Nasal cavity respiratory epithelium epithelial cell of viscerocranial mucosa (primary cell): ENCODE results near the gene C10orf62. TPM values are rescaled to one million over a fixed set of nuclear protein-coding genes. Genes with fewer than 3 reads are reported as not detected.

Source experiments
- total RNA-seq: library from RNA; depleted of rRNA; stranded (reverse); fragments of >200 nt; gene quantifications from 2 replicates; pipeline ENCODE4 v1.2.3, GENCODE V29; 2014

C10orf62 gene, protein sequence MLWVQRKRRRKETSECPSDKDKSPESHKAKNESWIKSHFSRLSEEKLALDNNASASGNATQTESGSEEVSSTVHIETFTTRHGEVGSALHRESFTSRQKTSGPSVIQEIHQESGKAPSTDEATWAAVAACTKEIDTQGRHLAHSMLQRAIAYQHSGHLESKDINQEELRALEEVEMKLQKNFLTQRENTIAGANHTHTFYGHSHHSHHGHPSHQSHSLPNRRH
- not detected in 2 replicates for total RNA-seq

DNA sequence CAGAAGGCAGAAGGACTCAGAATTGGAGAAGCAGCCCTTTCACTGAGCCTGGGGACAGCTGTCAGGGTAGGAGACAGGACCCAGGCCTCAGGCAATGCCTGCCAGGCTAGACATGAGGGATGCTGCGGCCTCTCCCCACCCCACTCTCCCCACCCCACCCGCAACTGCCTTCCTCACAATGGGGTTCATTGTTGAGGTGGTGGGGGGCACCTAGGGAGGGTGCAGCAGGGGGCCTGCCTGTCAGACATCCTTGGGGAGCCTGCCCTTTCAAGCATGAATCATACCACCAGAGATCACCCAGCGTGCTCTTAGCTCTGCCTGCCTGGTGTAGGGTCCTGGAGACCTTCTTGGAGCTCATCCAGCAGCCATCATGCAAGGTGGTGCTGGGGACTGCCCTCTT, at the start of gene C10orf62:
C10orf62 (plus strand) TSS at position 243 of the 400 bp plus-strand sequence. CDS start 177 bp downstream, outside the sequence.

GRCh38 chr10:97572214-97572989, 17.1 kb upstream of the C10orf62 start, which contains the start of gene ANKRD2:
ANKRD2 (plus strand) TSS chr10:97572779; CDS start chr10:97572789, 10 bp downstream.

GRCh38 chr10:97584060-97584797, 5.3 kb upstream of the C10orf62 start, which contains the start of gene HOGA1:
HOGA1 (plus strand) TSS chr10:97584389; CDS start chr10:97584704, 315 bp downstream.

GRCh38 chr10:97632949-97633884, 43.7 kb downstream of the C10orf62 start, which contains the start of gene MORN4:
MORN4 (minus strand) TSS chr10:97633500; CDS start chr10:97619653, 13,847 bp downstream.

GRCh38 chr10:97640174-97640867, 50.8 kb downstream of the C10orf62 start, which contains the start of gene PI4K2A:
PI4K2A (plus strand) TSS chr10:97640671; CDS start chr10:97640743, 72 bp downstream.

Other genes starting within 250 kb of the C10orf62 start
- 47.8 and 53.1 TPM in 2 replicates for gene RRP12, start 188.4 kb upstream of the C10orf62 start, total RNA-seq
- gene PGAM1, start 163.5 kb upstream of the C10orf62 start, total RNA-seq = 275 and 341 TPM in 2 replicates
- gene EXOSC1, start 143.7 kb upstream of the C10orf62 start, total RNA-seq = 31.8 and 41.4 TPM in 2 replicates
- gene ZDHHC16, start 143.5 kb upstream of the C10orf62 start, total RNA-seq = 24.3 and 36.1 TPM in 2 replicates
- gene MMS19, start 91.3 kb upstream of the C10orf62 start, total RNA-seq = 34.2 and 50.1 TPM in 2 replicates
- gene UBTD1, start 90.8 kb upstream of the C10orf62 start, total RNA-seq = 13.0 and 18.2 TPM in 2 replicates
- under 0.01 and 0.43 TPM in 2 replicates for gene ANKRD2, start 16.9 kb upstream of the C10orf62 start, total RNA-seq
- 0.21 and 0.34 TPM in 2 replicates for gene HOGA1, start 5.3 kb upstream of the C10orf62 start, total RNA-seq
- gene MORN4, start 43.8 kb downstream of the C10orf62 start, total RNA-seq = 10.0 and 11.3 TPM in 2 replicates
- 37.3 and 51.8 TPM in 2 replicates for gene PI4K2A, start 51.0 kb downstream of the C10orf62 start, total RNA-seq
- gene AVPI1, start 97.5 kb downstream of the C10orf62 start, total RNA-seq = 48.2 and 104 TPM in 2 replicates
- 2.4 and 7.5 TPM in 2 replicates for gene MARVELD1, start 124.0 kb downstream of the C10orf62 start, total RNA-seq
- 17.4 and 27.4 TPM in 2 replicates for gene ZFYVE27, start 147.4 kb downstream of the C10orf62 start, total RNA-seq
- gene SFRP5, start 182.3 kb downstream of the C10orf62 start, total RNA-seq = not detected in 2 replicates